Measurements from ENCODE around the gene SAMD5.

The SAMD5 gene

DNA sequence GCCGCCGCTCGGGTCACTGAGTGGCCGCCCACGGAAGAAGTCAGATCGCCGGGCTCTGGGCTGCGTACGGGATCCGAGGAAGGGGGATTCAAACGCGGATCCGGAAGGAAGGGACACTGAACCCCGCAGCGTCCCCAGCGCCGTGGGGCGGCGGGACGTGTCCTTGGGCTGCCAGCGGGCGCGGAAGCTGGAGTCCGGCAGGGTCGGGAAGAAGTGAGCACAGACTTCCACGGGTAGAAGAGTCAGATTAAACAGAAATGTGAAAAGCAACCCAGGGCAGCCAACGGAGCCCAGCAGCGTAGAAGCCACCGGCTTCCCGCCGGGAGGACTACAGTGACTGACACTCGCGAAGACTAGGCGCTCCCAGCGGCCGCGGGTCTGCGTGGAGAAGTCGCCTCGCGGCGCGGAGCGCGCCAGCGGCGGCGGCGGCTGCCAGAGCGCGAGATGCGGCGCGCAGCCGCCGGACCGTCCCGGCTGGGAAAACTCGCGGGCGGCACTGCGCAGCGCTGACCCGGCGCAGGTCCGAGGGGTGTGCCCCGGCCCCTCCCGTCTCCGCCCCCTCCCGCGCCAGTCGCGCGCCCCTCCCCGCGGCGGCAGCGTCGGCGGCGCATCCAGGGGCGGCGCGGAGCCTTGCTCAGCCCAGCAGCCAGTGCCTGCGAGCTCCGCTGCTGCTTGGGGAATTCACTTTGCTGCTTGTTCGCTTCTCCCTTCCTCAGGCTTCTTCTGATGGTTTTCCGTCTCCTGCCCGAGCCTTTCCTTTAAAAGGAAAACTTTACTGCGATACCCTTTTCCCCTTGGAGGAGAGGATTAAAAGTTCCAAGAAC lies at the start of gene SAMD5:
TSS of gene SAMD5 (plus strand) at position 649 of the 824 bp plus-strand sequence. CDS start 239 bp downstream, outside the sequence.
- DNase-seq, result no peak

DNA sequence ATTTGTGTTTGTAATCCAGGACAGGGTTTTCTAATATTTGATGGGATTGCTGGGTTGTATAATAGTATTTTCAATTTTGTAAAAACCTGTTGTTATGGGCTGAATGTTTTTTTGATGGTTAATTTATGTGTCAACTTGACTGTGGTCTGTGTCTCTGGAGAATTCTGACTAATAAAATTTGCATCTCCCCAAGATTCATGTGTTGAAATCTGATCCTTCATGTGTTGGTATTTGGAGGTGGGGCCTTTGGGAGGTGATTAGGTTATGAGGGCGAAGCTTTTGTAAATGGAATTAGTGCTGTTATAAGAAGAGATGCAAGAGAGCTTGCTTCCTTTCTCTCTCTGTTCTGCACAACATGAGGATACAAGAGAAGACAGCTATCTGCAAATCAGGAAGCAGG lies 48.7 kb upstream of the SAMD5 start:
- no peak for DNase-seq

DNA sequence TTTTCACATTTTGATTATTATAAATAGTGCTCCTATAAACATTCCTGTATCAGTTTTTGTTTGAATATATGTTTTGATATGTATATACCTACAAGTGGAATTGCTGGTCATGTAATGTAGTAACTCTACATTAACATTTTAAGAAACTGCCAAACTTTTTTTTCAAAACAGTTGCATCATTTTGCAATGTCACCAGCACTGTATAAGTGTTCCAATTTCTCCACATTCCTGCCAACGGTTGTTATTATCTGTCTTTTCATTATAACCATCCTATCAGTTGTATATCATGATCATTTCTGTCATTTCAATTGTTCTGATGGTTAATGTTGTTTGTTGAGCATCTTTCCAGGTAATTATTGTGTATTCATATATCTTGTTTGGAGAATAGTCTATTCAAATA lies 44.8 kb upstream of the SAMD5 start:
- no peak for DNase-seq

DNA sequence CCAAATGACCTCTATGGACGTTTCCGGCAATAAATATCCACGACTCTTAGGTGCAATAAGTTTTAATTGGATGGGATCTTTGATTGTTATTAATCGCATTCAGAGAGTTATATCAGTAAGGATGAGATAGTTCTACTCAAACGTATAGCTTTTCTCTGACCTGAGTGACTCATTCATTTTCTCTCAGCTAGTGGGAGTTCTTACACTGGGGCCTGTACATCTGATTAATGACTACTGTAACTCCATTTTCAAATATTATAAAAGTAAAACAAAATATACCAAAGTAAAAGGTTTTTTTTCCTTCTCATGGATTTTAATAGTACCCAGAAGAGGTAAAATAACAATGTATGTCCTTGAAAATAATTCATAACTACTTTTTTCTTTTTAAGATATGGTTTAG lies 41.1 kb upstream of the SAMD5 start:
- no peak for DNase-seq

DNA sequence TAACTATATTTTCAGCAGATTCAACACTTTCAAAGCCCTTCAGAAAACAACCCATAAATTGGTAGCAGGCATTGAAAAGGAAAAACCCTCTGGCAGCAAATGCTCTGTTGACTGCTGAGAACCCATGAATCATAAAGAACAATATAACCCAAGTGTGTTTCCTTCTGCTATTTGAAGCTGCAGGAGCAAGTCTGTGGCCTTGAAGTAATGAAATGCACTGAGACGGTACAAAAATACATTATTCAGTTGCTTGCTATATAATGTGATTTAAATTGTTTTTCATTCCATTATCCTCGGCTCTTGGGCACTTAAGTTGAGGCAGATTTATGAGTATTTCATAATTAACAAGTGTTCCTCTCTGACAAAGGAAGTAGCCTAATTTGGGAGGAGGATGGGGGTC lies 40.6 kb upstream of the SAMD5 start:
- DNase-seq, result no peak

DNA sequence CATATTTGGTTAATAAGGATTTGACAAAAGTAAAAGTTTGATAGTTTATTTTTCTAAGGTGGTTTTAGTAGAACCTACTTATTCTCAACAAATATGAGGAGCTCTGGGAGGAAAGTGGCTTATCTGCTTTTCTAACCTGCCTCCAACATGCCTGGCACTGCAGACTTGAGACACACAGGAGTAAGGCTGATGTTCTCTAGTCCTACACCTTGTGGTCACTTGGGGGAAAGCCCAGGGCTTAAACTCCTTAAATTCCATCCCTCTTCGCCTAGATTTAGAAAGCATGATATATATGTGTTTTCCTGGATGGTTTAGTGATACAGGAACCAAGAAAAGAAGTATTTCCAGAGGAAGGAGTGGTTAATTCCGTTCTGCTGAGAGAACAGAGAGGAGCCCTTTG lies 39.9 kb upstream of the SAMD5 start:
- DNase-seq, result no peak

DNA sequence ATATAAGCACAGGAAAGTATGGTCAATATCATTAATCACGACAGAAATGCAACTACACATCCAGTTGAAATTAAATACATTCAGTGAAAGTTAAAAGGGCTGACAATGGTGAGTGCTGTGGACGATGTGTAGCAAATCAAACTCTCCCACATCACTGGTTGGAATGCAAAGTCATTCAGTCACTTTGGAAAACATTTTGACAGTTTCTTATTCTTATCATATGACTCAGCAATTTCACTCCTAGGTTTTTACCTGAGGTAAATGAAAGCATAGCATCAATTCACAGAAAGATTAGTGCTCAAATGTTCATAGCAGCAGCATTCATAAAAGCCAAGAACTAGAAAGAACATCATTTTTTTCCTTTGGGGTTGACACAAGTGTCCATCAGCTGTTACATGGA lies 28.6 kb upstream of the SAMD5 start:
- DNase-seq, result no peak

DNA sequence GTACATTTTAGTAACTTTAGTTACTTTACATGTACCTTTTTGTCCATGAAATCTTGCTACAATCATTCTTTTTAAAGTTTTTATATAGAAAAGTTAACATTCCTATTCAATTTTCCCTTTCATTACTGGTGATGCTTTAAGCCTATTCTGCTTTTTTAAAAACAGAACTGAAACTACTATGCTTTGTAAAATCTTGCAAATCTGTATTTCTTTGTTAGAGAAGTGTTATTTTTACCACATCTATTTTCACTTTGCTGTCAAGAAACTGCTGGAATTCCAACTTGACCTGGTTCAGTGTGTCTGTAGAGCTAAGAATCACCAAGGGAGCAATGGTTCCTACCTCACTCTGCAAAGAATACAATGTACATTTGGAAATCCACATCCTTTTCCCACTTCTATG lies 21.8 kb upstream of the SAMD5 start:
- no peak for DNase-seq

DNA sequence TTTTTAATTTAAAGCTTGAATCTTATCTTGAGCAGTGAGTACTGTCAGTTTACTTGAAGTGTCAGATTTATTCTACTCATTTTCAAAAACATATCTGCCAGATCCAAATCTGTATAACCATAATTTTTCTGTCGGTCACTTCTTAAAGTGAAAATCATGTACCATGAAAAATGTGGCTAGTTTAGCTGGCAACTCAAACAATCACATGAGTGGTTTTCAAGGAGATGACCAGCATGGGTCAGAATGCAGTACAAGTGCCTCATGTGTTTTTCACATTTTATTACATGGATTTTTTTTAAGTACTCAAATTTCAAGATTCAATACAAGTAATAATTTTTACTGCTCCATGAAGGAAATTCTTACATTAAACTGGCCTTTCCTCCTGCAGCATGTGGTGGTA lies 11.0 kb upstream of the SAMD5 start:
- DNase-seq, result no peak

DNA sequence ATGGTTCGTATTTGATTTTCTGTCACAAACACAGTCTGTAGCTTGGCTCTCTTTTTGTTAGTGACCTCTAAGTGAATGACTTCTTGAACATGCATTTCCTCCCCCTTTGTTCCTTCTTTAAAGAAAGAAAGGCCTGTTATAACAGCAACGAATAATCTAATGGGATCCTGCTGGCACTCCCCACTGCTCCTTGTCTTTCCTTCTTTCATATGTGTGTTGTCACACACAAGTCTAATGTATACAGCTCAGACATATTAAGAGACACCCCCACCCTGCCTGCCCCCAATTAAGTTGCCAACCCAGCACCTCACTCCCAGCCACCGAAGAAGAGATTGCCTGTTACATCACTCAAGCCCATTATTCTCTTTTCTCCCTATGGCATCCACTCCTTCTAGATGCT lies 4.9 kb upstream of the SAMD5 start:
- no peak for DNase-seq

DNA sequence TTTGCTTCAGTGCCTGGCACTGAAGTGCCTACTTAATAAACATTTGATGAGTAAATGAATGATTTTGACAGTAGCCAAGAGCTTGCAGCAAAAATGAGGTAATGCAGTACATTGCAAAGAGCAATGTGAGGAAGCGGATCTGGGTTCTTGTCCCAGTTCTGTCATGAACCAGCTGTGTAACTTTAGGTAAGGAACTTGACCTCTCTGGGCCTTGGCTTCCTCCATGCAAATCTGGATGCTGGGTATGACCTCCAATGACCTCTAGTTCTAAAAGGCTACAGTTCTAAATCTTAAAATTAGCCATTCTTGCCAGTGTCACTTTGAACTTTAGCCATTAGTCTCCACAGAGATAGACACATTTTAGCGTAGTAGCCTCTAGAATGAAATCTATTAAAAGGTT lies 3.6 kb upstream of the SAMD5 start:
- no peak for DNase-seq

DNA sequence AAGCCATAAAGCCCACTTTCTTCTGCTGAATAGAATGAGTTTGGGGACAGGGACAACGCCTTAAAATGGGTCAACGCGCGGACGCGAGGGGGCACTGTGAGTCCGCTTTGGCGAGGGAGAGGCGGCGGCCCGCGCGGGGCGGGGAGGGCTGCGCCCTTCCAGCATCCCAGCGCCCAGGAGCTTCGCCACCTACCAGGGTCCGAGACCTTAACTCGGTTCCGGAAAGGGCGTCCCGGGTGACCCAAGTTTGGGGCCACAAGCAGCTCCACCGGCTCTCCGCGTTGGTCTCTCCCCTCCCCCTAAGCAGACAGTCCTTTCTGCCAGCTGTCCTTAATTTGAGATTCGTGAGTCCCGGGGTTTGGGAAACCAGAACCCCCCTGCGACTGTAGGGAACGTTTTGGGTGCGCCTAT lies 1.8 kb upstream of the SAMD5 start:
- no peak for DNase-seq

DNA sequence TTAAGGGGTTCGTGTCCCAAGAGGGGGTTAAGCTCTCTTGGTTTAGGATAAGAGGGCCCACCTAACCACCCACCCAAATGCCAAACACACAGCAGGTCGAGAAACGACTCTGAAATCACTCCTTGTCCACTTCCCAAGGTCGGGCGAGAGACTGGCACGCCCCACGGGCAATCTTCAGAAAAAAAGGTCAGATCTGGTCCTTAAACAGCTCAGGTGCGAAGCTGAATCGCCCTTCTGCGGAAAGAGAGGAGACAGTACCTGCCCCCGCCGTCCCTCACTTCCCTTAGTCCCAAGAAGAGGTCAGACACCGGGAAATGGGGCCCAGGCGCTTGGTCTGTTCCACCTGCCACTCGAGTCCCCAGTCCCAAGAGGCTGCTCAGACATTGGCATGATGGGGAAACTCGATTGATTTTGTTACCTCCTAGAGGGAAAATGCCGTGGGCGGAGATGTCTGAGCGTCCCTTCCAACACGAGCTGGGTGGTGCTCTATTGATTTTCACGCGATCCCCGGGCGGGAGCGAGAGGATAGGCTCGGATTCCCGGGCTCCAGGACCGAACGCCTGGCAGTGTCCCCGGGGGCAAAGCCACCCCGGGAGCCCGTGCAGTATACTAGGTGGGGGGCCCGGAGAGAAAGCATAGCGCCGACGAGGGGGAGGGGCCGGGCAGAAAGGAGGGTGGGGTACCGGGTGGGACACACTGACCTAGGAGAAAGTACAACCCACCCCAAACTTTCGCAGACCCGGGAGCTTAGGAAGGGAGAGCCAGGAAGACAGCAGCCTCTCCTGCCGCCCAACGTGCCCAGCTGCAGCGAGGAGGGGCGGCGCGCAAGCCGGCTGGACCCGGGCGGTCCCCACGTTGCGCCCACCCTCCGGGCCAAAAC lies 1.1 kb upstream of the SAMD5 start:
- no peak for DNase-seq

DNA sequence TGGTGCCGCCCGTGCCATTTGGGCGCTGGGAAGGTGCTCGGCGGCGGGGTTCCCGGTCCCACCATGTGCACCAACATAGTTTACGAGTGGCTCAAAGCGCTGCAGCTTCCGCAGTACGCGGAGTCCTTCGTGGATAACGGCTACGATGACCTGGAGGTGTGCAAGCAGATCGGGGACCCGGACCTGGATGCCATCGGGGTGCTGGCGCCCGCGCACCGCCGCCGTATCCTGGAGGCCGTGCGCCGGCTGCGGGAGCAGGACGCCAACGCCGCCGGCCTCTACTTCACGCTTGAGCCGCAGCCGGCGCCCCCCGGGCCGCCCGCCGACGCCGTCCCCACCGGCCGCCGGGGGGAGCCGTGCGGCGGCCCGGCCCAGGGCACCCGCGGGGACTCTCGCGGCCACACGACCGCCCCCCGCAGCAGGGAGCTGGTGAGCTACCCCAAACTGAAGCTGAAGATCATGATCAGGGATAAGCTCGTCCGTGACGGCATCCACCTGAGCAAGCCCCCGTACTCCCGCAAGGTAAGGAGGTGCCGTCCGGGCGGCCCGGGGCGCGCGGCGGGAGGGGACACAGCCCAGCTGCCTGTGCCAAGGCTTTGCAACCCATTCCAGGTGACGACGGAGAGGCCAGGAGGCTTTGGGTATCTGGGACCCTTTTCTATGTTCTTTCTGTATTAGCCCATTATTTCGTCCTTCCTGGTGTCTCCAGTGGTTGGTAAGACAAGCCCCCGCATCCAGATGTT lies 547 bp downstream of the SAMD5 start:
- DNase-seq, result no peak

DNA sequence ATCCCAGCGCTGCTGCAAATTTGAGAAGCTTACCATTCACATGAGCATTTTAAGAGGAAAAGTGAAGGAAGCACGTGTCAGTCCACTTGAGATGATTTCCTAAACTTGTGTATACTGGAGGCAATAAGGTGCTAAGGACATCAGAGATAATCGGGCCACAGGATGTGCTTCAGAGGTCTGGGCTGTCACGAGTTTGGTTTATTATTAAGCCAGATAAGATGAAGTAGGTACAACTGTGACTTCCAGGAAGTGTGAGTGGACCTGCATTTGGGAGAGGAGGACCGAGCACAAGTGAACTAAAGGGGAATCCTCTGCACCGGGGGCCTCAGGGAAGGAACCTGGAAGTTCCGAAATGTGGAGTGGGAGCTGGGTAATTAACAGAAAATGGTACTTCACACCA lies 1.4 kb downstream of the SAMD5 start:
- no peak for DNase-seq

DNA sequence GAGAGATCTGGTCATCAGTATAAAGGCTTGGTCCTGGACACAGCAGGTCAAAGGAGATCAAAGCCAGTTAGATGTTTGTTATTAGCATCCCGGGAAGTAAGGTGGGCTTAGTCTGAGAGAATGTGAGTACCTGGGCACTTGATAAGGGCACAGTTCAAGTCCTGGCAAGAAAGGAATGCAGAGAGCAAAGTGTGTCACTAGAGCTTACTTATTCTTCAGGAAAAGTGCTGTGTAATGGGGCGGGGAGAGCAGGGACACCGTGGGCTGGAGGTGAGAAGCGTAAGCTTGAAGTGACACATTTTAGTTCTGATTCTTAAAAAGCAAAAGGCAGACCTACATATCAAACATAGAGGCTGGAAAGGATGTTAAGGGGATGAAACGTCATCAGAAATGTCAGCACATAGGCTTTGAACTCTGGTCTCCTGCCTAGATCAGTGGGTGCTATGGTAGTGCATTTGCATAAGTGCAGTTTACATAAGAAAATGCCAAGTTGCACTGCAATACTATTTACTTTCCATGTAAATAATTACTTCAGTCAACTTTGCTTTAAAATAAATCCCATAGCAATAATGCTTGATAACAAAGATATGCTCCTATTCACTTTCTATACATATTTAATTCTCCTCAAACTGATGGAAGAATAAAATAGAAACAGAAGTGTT lies 2.6 kb downstream of the SAMD5 start:
- DNase-seq, result no peak

DNA sequence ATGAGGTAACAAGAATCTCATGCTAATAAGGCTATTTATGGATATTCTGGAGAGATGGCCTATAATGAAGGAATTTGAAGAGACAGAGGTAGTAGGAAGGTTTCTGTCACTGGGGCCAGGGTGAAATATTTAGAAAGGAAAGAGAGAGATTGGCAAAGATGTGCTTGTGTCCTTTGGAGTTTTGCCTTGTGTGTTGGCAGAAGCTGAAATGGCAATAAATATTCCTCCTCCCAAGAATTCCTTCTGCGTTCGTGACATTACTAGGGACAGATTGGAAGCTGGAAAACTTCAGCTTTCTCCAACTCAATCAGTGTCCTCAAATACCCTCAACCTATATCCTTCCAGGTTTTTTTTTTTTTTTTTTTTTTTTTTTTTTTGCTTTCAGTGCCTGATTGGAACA lies 6.3 kb downstream of the SAMD5 start:
- no peak for DNase-seq

DNA sequence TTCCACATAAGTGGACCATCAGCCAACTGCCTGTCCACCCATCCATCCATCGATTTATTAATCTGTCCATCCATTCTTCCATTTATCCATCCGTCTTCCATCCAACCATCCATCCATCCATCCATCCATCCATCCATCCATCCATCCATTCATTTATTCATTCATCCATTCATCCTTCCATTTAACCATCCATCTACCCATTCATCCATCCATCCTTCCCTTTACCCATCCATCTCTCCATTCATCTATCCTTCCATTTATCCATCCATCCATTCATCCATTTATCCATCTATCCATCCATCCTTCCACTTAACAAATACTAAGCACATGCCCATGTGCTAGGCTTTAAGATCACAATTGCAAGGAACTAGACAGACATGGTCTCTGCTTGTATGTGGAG lies 6.8 kb downstream of the SAMD5 start:
- DNase-seq, result no peak

DNA sequence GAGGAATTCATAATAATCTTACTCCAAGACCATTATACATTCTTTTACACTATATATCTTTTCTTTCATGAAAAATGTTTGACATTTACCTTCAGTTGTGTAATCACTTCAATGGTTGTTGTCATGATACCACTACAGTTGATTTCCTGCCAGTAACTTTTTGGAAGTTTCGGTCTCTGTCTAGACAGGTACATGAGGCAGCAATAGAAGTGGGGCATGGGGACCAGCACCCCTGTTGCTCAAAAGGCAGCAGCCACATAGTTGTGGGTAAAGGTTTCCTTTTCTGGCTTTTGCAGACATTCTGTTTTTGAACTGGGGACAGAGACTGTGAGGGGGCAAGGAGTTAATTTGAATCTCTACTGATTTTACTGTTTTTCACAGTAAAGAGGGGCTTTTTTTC lies 14.1 kb downstream of the SAMD5 start:
- DNase-seq, result no peak

DNA sequence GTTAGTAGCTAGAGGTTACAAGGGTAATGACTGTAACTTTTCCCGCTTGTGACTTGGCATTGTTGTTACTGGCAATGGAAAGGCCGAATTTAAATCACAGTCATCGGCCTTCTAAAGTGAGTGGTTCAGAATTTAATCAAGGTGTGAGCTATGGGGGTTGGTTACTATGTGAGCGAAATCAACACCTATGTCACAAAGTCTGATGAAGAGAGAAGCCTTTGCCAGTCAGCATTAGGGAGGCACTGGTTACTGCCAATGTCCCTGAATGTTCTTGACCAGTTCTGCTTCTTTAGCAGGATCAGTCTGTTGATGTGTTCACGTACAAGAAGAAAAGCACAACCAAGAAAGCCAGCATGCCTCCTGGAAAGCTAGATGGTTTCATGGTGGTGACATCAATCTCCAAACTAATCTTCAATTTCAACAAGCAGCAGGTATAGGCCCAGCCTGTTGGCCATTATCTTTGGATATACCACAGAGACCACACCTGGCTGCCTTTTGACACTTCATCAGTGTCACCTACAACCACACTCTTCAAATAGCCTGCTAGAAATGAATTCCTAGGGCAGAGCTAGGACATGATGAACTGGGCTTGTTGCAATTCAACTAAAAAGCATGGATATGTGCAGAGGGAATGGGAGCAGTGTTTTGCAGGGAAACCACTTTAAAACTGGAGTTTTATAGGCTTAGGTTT lies 17.2 kb downstream of the SAMD5 start:
- DNase-seq, result no peak

DNA sequence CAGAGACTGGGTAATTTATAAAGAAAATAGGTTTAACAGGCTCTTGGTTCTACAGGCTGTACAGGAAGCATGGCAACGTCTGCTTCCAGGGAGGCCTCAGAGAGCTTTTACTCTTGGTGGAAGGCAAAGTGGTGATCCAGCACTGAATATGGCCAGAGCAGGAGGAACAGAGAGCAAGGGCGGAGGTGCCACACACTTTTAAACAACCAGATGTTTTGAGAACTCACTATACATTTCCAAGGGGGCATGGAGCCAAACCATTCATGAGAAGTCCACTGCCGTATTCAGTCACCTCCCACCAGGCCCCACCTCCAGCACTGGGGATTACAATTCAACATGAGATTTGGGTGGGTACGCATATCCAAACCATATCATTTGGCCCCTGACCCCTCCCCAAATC lies 18.7 kb downstream of the SAMD5 start:
- DNase-seq, result no peak

DNA sequence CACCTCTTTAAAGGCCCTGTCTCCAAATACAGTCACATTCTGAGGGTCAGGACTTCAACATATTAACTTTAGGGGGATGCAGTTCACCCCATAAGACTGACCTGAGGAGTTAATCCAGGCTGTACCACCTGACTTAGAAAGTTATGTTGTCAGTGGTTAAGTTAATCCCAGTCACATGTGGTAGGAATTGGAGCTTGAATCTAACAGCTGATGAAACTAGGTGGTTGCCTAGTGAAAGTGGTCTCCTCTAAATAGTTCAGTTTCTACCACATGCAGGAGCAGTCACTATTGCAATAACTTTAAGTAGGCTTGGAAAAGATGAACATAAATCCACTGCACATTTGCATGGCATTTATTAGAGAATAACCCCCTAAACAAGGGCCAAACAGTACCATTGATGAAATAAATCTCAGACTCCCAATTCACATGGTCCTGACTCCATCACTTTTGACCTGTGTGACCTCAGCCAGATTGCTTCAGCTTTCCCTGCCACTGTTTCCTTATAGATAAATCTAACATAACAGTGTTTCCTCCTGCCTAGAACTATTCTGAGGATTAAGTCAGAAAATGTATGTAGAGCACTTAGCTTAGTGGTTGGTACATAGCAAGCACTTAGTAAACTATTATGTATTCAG lies 20.1 kb downstream of the SAMD5 start:
- DNase-seq, result no peak

All from bone marrow (tissue), 2 donors.